Measurements from ENCODE around the gene FREM3.
"Not testable (repeated sequence)": the region's sequence is repeated elsewhere in the genome, so short reads cannot be mapped to it uniquely, and the experiment has no call there.

FREM3 gene

GRCh38 chr4:143700416-143701352, at the start of gene FREM3:
TSS of gene FREM3 (minus strand) at chr4:143700675. CDS start at chr4:143700675, 0 bp downstream.
- DNase-seq (ENCODE audit: low read depth) = no peak

GRCh38 chr4:143745874-143746273, 45.4 kb upstream of the FREM3 start:
- DNase-seq (ENCODE audit: low read depth) = no peak

- no peak for DNase-seq (ENCODE audit: low read depth)
Measured at GRCh38 chr4:143743591-143743990, 43.1 kb upstream of the FREM3 start.

- no peak for DNase-seq (ENCODE audit: low read depth)
Measured at GRCh38 chr4:143742834-143743233, 42.4 kb upstream of the FREM3 start.

- no peak for DNase-seq (ENCODE audit: low read depth)
Measured at GRCh38 chr4:143736861-143737260, 36.4 kb upstream of the FREM3 start.

- not testable (repeated sequence) for DNase-seq (ENCODE audit: low read depth)
Measured at GRCh38 chr4:143736061-143736460, 35.6 kb upstream of the FREM3 start.

- DNase-seq (ENCODE audit: low read depth) = peak; percentile 42
Measured at GRCh38 chr4:143728166-143728565, 27.7 kb upstream of the FREM3 start.

- DNase-seq (ENCODE audit: low read depth) = no peak
Measured at GRCh38 chr4:143726714-143727113, 26.2 kb upstream of the FREM3 start.

- no peak for DNase-seq (ENCODE audit: low read depth)
Measured at GRCh38 chr4:143721317-143721716, 20.8 kb upstream of the FREM3 start.

- not testable (repeated sequence) for DNase-seq (ENCODE audit: low read depth)
Measured at GRCh38 chr4:143718748-143719147, 18.3 kb upstream of the FREM3 start.

GRCh38 chr4:143713955-143714625, 13.6 kb upstream of the FREM3 start:
- DNase-seq (ENCODE audit: low read depth) = no peak

GRCh38 chr4:143713553-143713952, 13.1 kb upstream of the FREM3 start:
- no peak for DNase-seq (ENCODE audit: low read depth)

- DNase-seq (ENCODE audit: low read depth) = no peak
Measured at GRCh38 chr4:143712155-143712550, 11.7 kb upstream of the FREM3 start.

GRCh38 chr4:143711543-143712154, 11.2 kb upstream of the FREM3 start:
- DNase-seq (ENCODE audit: low read depth) = no peak

- no peak for DNase-seq (ENCODE audit: low read depth)
Measured at GRCh38 chr4:143701365-143701764, 890 bp upstream of the FREM3 start.

GRCh38 chr4:143700046-143700415, 444 bp downstream of the FREM3 start:
- DNase-seq (ENCODE audit: low read depth) = no peak

- DNase-seq (ENCODE audit: low read depth) = no peak
Measured at GRCh38 chr4:143699331-143700045, 987 bp downstream of the FREM3 start.

- no peak for DNase-seq (ENCODE audit: low read depth)
Measured at GRCh38 chr4:143693856-143694255, 6.6 kb downstream of the FREM3 start.

GRCh38 chr4:143692241-143692640, 8.2 kb downstream of the FREM3 start:
- no peak for DNase-seq (ENCODE audit: low read depth)

GRCh38 chr4:143679434-143679833, 21.0 kb downstream of the FREM3 start:
- no peak for DNase-seq (ENCODE audit: low read depth)

GRCh38 chr4:143673629-143674028, 26.8 kb downstream of the FREM3 start:
- not testable (repeated sequence) for DNase-seq (ENCODE audit: low read depth)

GRCh38 chr4:143668930-143669552, 31.4 kb downstream of the FREM3 start:
- no peak for DNase-seq (ENCODE audit: low read depth)
